Mesenchymal stem cell (in vitro differentiated cells and primary cell): ENCODE data around the gene TMEM50B.

Experiments used
- DNase-seq: peaks from one replicate; pipeline ENCODE4 v3.0.0-alpha.2; 2013
- H2AFZ ChIP-seq: one replicate; pipeline ENCODE4 v1.6.1; 2013; ENCODE audit warnings: low read depth, mild to moderate bottlenecking, control low read depth, inconsistent platforms, low read length, moderate library complexity
- H2AK5ac ChIP-seq: 2 replicates; pipeline ENCODE4 v1.6.1; 2013; ENCODE audit warnings: low read length, moderate library complexity, mild to moderate bottlenecking, inconsistent platforms; ENCODE audit not compliant: severe bottlenecking
- H2BK120ac ChIP-seq: one replicate; pipeline ENCODE4 v1.6.1; 2013; ENCODE audit warnings: low read depth, mild to moderate bottlenecking, inconsistent platforms, low read length, moderate library complexity
- H2BK12ac ChIP-seq, 2 experiments: one replicate each; pipeline ENCODE4 v1.6.1; 2013; ENCODE audit warnings: inconsistent platforms in 2 of 2, low read length in 2 of 2, mild to moderate bottlenecking in 2 of 2, moderate library complexity in 2 of 2, control low read depth in 1 of 2
- H2BK15ac ChIP-seq: one replicate; pipeline ENCODE4 v1.6.1; 2013; ENCODE audit warnings: mild to moderate bottlenecking, low read depth, inconsistent platforms; ENCODE audit not compliant: poor library complexity, severe bottlenecking
- H2BK5ac ChIP-seq: 2 replicates; pipeline ENCODE4 v1.6.1; 2013; ENCODE audit warnings: low read depth, mild to moderate bottlenecking, low read length, control low read depth, inconsistent platforms; ENCODE audit not compliant: poor library complexity, severe bottlenecking
- H3K14ac ChIP-seq, 2 experiments: one replicate each; pipeline ENCODE4 v1.6.1; 2013; ENCODE audit warnings: inconsistent platforms in 2 of 2, low read length in 2 of 2, control low read depth in 1 of 2, mild to moderate bottlenecking in 1 of 2, moderate library complexity in 1 of 2
- H3K18ac ChIP-seq, 2 experiments: one replicate each; pipeline ENCODE4 v1.6.1; 2013; ENCODE audit warnings: inconsistent platforms in 2 of 2, low read length in 2 of 2, control low read depth in 1 of 2, low read depth in 1 of 2, mild to moderate bottlenecking in 1 of 2
- H3K23ac ChIP-seq, 2 experiments: one replicate each; pipeline ENCODE4 v1.6.1; 2013; ENCODE audit warnings: inconsistent platforms in 2 of 2, low read length in 2 of 2, mild to moderate bottlenecking in 2 of 2, moderate library complexity in 2 of 2, control low read depth in 1 of 2
- H3K27ac ChIP-seq: 2 replicates; pipeline ENCODE4 v1.5.1; 2013; ENCODE audit warnings: mild to moderate bottlenecking, moderate library complexity, low read length, control low read depth, inconsistent platforms; ENCODE audit not compliant: poor library complexity, severe bottlenecking
- H3K27me3 ChIP-seq, 2 experiments: 2 replicates each; pipeline versions ENCODE4 v1.6.1 to v1.7.0; 2013; ENCODE audit warnings: low read length in 2 of 2, mild to moderate bottlenecking in 2 of 2, moderate library complexity in 2 of 2, control low read depth in 1 of 2, inconsistent platforms in 1 of 2; ENCODE audit not compliant: control insufficient read depth in 1 of 2, insufficient read depth in 1 of 2
- H3K36me3 ChIP-seq, 2 experiments: 2 replicates each; pipeline versions ENCODE4 v1.6.1 to v1.7.0; 2013; ENCODE audit warnings: low read length in 2 of 2, control low read depth in 1 of 2, inconsistent platforms in 1 of 2, low read depth in 1 of 2, mild to moderate bottlenecking in 1 of 2; ENCODE audit not compliant: insufficient read depth in 2 of 2, control insufficient read depth in 1 of 2
- H3K4ac ChIP-seq, 2 experiments: one replicate each; pipeline ENCODE4 v1.6.1; 2013; ENCODE audit warnings: inconsistent platforms in 2 of 2, low read length in 2 of 2, mild to moderate bottlenecking in 2 of 2, moderate library complexity in 2 of 2, control low read depth in 1 of 2, low read depth in 1 of 2
- H3K4me1 ChIP-seq: 2 replicates; pipeline ENCODE4 v1.6.1; 2013; ENCODE audit warnings: low read depth, low read length, control low read depth; ENCODE audit not compliant: control insufficient read depth, insufficient read depth
- H3K4me2 ChIP-seq: 2 replicates; pipeline ENCODE4 v1.6.1; 2013; ENCODE audit warnings: low read length, mild to moderate bottlenecking, inconsistent platforms; ENCODE audit not compliant: poor library complexity, severe bottlenecking
- H3K4me3 ChIP-seq, 2 experiments: 2 replicates each; pipeline versions ENCODE4 v1.5.1 to v1.7.0; 2013; ENCODE audit warnings: low read length in 2 of 2, mild to moderate bottlenecking in 2 of 2, control low read depth in 1 of 2, low read depth in 1 of 2; ENCODE audit not compliant: insufficient read depth in 1 of 2
- H3K79me1 ChIP-seq: replicated peaks from 2 replicates; pipeline ENCODE4 v1.6.1; 2013; ENCODE audit warnings: mild to moderate bottlenecking, control low read depth, low read length, inconsistent platforms; ENCODE audit not compliant: poor library complexity, severe bottlenecking
- H3K9ac ChIP-seq: 2 replicates; pipeline ENCODE4 v1.7.0; 2013; ENCODE audit warnings: mild to moderate bottlenecking, low read length, moderate library complexity
- H3K9me3 ChIP-seq: 2 replicates; pipeline ENCODE4 v1.7.0; 2013; ENCODE audit warnings: mild to moderate bottlenecking, low read length; ENCODE audit not compliant: control insufficient read depth
- H4K8ac ChIP-seq: one replicate; pipeline ENCODE4 v1.6.1; 2013; ENCODE audit warnings: inconsistent platforms, mild to moderate bottlenecking, low read length, moderate library complexity
- H4K91ac ChIP-seq: one replicate; pipeline ENCODE4 v1.6.1; 2013; ENCODE audit warnings: mild to moderate bottlenecking, low read length, inconsistent platforms
- WGBS: methylation state at CpG from one replicate; pipeline ENCODE4 v1.1.7; 2013; ENCODE audit warnings: mixed read lengths; 5-methylcytosine and 5-hydroxymethylcytosine counted together

Gene TMEM50B

DNA sequence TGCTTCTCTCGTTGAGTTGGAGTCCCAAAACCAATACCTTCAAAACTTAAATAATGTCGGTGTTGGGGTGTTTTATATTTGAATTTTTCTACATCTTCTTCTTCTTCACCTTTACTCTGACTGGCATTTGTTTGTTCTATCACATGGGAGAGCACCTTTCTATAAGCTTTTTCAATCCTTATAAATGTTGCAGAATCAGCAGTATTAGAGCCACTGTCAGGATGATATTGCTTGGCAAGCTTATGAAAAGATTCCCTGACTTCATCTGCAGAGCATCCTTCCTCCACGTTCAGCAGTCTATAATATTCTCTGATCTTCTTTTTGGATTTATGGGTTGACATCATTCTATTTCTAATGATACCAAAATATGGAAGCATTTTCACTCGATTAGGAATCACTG, 9.2 kb upstream of the TMEM50B start:
- Histone ChIP-seq H2BK12ac (no peak overlapping the region), H3K27ac (no peak overlapping the region), H3K14ac (no peak overlapping the region), H3K79me1 (no peaks in the 10 kb centered on the region), H3K36me3 (peaks cover 0 to 6% of the 10 kb centered on the region in 2 experiments), H2BK5ac (no peak overlapping the region), H3K9me3 (no peaks in the 10 kb centered on the region), H2BK15ac (no peak overlapping the region), H3K4me3 (no peak overlapping the region), H3K23ac (no peak overlapping the region), H2AK5ac (no peak overlapping the region), H3K4me1 (no peaks in the 10 kb centered on the region), H3K9ac (no peak overlapping the region), H3K4ac (no peak overlapping the region), H4K91ac (no peak overlapping the region), H3K27me3 (no peaks in the 10 kb centered on the region), H2AFZ (no peak overlapping the region), H3K4me2 (no peak overlapping the region), H4K8ac (no peak overlapping the region), H3K18ac (no peak overlapping the region), H2BK120ac (no peak overlapping the region)
- no peak for DNase-seq
- WGBS, result 67% methylated on average over 1 of the region's 4 CpGs

DNA sequence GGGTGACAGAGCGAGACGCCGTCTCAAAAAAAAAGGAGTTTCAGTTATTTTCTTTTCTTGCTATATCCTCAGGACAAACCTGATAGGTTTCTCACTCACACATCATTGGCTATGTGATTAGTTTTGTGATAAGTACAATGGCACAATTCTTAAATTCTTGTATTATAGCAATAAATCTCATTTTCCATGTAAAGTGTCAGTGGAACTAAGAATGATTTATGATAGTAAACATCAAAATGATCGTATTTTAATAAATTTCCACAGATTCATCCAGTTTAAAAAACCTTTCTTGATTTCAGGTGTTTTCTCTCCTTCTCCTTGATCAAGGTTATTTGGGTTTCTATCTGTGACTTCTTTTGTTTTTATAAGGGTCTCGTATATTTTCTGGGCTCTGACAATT, 8.2 kb upstream of the TMEM50B start:
- WGBS, result 96% methylated on average over 4 of the region's 5 CpGs

DNA sequence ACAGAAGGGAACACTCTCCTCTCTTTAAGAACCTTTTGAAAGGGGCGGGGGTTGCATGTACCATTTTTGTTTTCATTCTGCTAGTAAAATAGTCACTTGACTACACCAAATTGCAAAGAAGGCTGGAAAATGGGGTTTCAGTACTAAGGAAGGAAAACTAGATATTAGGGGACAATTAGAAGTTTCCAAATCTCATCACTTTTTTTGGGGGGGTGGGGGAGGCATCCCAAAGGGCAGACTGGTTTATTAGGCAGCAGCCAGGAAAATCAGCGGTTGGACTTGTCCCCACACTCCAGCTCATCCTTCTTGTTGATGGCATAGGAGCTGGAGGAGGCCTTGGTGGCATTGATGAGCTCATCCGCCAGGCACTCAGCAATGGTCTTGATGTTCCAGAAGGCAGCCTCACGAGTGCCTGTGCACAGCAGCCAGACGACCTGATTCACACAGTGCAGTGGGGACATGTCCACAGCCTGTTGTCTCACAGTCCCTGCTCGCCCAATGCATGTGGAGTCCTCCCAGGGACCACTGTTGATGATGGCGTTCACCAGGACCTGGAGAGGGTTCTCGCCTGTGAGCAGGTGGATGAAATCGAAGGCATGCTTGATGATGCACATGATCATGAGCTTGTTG, 1.7 kb upstream of the TMEM50B start:
- H3K18ac ChIP-seq, result no peak overlapping the region
- no peak overlapping the region for H2AFZ ChIP-seq
- H3K23ac ChIP-seq, result no peak overlapping the region
- no peak overlapping the region for H2BK12ac ChIP-seq
- no peak overlapping the region for H4K91ac ChIP-seq
- H3K14ac ChIP-seq, result no peak overlapping the region
- WGBS, result 77% methylated on average over 8 of the region's 9 CpGs
- H3K4me1 ChIP-seq, result peaks cover 8% of the 10 kb centered on the region
- H2BK120ac ChIP-seq, result no peak overlapping the region
- H3K36me3 ChIP-seq, result no peaks in the 10 kb centered on the region
- peaks cover 5% of the 10 kb centered on the region for H3K79me1 ChIP-seq
- H3K27me3 ChIP-seq, result no peaks in the 10 kb centered on the region
- no peak overlapping the region for H4K8ac ChIP-seq
- no peak overlapping the region for H2BK15ac ChIP-seq
- no peak overlapping the region for H2AK5ac ChIP-seq
- H3K4me2 ChIP-seq, result no peak overlapping the region
- H3K4me3 ChIP-seq, result peak overlapping the region in 1 of 2 experiments; percentile 90
- H3K27ac ChIP-seq, result no peak overlapping the region
- H3K9me3 ChIP-seq, result no peaks in the 10 kb centered on the region
- H2BK5ac ChIP-seq, result no peak overlapping the region
- no peak overlapping the region for H3K4ac ChIP-seq
- peak; percentile 10 for DNase-seq
- no peak overlapping the region for H3K9ac ChIP-seq

More for the DNA sequence above, 8.2 kb upstream of the TMEM50B start:
- Histone ChIP-seq H3K4me1 (no peaks in the 10 kb centered on the region), H3K79me1 (no peaks in the 10 kb centered on the region), H3K23ac (no peak overlapping the region), H3K4me3 (no peak overlapping the region), H3K9ac (no peak overlapping the region), H2BK15ac (no peak overlapping the region), H2AK5ac (no peak overlapping the region), H3K27ac (no peak overlapping the region), H4K8ac (no peak overlapping the region), H3K18ac (no peak overlapping the region), H3K27me3 (no peaks in the 10 kb centered on the region), H2BK12ac (no peak overlapping the region), H3K36me3 (peaks cover 0 to 6% of the 10 kb centered on the region in 2 experiments), H2AFZ (no peak overlapping the region), H3K4me2 (no peak overlapping the region), H2BK5ac (no peak overlapping the region), H3K4ac (no peak overlapping the region), H3K14ac (no peak overlapping the region), H2BK120ac (no peak overlapping the region), H4K91ac (no peak overlapping the region), H3K9me3 (no peaks in the 10 kb centered on the region)
- no peak for DNase-seq

DNA sequence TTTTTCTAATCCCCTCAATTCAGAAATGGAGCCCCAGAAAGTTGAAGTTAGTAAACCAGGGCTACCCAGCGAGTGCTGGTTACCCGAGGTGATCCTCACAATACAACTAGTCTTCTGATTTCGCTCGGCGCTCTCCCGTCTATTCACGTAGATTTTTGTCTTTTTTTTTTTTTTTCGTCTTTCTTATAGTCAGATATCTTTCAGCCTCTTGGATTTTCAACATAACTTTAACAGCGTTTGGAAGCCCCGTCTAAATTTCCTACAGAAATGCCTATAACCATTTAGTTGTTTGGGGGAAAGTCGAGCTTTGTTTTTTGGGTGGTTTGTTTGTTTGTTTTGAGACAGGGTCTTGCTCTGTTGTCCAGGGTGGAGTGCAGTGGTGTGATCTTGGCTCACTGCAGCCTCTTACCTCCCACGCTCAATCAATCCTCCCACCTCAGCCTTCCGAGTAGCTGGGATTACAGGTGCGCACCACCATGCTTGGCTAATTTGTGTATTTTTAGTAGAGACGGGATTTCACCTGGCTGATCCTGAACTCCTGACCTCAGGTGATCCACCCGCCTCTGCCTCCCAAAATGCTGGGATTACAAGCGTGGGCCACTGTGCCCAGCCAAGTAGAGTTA, 818 bp upstream of the TMEM50B start:
- H3K9ac ChIP-seq, result peak overlapping the region; percentile 96
- no peak overlapping the region for H4K8ac ChIP-seq
- H2AFZ ChIP-seq, result peak overlapping the region; percentile 60
- H3K18ac ChIP-seq, result peak overlapping the region; percentile 37 to 71
- H2BK5ac ChIP-seq, result no peak overlapping the region
- no peak overlapping the region for H3K4ac ChIP-seq
- peak overlapping the region in 1 of 2 experiments; percentile 52 for H2BK12ac ChIP-seq
- no peak overlapping the region for H4K91ac ChIP-seq
- no peak overlapping the region for H3K23ac ChIP-seq
- peak overlapping the region; percentile 88 for H3K27ac ChIP-seq
- peak overlapping the region; percentile 80 to 90 for H3K4me3 ChIP-seq
- H3K36me3 ChIP-seq, result no peaks in the 10 kb centered on the region
- no peak overlapping the region for H3K14ac ChIP-seq
- no peak for DNase-seq
- H3K4me2 ChIP-seq, result peak overlapping the region; percentile 87
- H3K9me3 ChIP-seq, result no peaks in the 10 kb centered on the region
- WGBS, result 31% methylated on average over 11 of the region's 17 CpGs
- no peak overlapping the region for H2AK5ac ChIP-seq
- peaks cover 5% of the 10 kb centered on the region for H3K79me1 ChIP-seq
- no peak overlapping the region for H2BK15ac ChIP-seq
- H3K4me1 ChIP-seq, result peaks cover 8% of the 10 kb centered on the region
- H3K27me3 ChIP-seq, result no peaks in the 10 kb centered on the region
- H2BK120ac ChIP-seq, result no peak overlapping the region
